GM12801 (cell line): Measurements from ENCODE around the gene SUSD5.

Experiments
- CTCF ChIP-seq: IDR thresholded peaks from one replicate; pipeline ENCODE4 v1.5.1; 2011; ENCODE audit warnings: control low read depth; ENCODE audit not compliant: insufficient read length; ENCODE audit errors: extremely low read depth

Gene SUSD5

GRCh38 chr3:33219175-33219487 lies 521 bp upstream of the SUSD5 start:
- TF ChIP-seq CTCF, result no peak

- no peak for TF ChIP-seq CTCF
These were observed 654 bp downstream of the SUSD5 start for GRCh38 chr3:33217866-33218445.

DNA sequence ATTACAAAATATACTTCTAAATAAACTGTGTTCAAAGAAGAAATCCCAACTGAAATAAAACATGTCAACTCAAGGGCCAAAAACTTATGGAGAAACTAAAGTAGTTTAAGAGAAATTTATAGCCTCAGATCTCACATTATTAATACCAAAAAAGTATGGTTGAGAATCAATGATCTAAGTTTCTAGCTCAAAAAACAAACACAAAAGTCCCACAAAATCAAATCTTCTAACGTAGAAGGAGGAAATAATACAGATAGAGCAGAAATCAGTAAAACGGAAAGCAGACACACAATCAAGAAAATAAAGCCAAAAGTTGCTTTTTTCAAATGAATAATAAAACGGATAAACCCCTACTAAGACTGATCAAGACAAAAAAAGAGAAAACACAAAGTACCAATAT lies 2.9 kb downstream of the SUSD5 start:
- no peak for TF ChIP-seq CTCF

GRCh38 chr3:33212406-33212805 lies 6.2 kb downstream of the SUSD5 start:
- TF ChIP-seq CTCF, result no peak

- no peak for TF ChIP-seq CTCF
These were observed 7.2 kb downstream of the SUSD5 start for GRCh38 chr3:33211444-33211843.

DNA sequence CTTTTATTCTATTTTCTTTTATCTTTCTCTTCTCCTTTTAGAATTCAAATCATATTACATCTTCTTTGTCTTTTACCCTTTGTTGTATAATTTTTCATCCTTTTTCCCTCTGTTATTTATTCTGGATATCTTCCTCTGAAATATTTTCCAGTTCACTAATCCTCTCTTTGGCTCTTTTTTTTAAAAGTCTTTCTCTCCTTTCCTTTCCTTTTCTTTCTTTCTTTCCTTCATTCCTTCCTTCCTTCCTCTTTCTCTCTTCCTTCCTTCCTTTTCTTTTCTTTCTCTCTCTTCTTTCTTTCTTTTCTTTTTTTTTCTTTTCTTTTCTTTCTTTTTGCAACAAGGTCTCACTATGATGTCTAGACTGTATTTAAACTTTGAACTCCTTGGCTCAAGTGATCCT lies 9.3 kb downstream of the SUSD5 start:
- no peak for TF ChIP-seq CTCF

GRCh38 chr3:33202711-33203457 lies 15.7 kb downstream of the SUSD5 start:
- no peak for TF ChIP-seq CTCF
